Cortex of kidney (tissue), 1 donor: ENCODE data around the gene ZNF516.

Experiments used
- DNase-seq: peaks from one replicate; lab custom pipeline; 2025; lab: John Stamatoyannopoulos, UW

ZNF516 gene

DNA sequence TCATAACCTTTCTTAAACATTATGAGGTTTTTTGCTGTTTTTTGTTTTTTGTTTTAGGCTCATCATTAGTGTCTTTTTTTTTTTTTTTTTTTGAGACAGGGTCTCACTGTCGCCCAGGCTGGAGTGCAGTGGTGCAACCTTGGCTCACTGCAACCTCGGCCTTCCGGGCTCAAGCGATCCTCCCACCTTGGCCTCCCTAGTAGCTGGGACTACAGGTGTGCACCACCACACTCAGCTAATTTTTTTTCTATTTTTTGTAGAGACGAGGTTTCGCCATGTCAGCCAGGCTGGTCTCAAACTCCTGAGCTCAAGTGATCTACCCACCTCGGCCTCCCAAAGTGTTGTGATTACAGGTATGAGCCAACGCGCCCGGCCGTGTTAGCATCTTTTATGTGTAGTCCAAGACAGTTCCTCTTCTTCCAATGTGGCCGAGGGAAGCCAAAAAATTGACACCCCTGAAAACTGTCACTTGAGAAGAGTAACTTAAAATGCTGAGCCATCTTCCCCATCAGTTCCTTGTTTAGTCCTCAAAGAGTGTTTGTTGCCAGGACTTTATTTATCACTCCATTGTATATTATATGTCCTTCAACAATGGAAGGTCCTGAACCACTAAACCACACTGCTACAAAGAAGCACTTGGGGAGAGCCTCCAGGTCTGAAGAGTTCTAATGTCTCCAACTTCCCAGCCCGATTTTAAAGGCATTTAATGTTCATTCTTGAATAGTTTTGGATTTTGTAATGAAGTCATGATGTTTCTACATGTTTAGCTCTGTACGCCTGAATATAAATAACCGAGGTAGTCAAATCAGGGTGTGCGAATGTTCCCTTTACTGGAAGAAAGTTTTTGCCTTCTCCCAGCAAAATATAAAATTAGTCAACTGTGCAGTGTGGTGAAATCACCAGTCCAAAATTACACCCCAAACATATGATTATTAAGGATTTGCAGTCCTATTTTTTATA is 26.4 kb downstream of the ZNF516 start:
- DNase-seq: no peak

DNA sequence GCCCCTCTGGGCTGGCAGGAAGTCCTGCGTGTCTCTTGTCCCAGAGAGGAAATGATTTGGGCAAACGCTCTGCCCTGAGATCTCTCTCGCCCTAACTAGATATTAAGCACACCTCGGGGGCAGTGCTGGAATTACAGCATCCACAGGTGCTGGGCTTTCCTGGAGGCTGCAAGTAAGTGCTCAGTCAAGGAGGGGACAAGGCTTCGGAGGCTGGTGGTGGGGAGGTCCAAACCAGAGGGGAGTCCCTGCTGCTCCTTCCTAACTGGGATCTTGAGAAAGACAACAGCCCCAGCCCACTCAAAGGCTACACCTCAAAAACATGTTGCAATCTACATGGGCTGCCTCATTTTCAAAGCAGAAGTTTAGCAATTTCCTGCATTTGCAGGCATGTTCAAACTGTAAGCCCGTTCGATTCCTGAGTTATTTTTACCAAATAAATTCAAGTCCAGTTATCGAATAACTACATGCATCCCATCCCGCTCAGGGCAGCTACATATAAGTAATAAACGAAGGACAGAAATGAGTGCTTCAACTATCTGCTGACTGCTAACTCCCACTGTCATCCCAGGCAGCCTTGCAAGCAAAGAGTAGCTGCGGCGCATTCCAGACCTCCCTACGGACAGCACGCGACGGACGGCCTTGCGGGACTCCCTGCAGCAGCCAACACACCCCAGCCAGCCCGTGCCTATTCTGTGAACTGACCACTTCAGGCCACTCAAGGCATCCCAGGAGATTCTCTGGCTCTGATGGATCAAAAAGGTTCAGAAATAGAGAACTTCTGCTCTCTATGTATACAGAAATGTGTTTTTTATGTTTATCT is 27.5 kb downstream of the ZNF516 start:
- no peak for DNase-seq

DNA sequence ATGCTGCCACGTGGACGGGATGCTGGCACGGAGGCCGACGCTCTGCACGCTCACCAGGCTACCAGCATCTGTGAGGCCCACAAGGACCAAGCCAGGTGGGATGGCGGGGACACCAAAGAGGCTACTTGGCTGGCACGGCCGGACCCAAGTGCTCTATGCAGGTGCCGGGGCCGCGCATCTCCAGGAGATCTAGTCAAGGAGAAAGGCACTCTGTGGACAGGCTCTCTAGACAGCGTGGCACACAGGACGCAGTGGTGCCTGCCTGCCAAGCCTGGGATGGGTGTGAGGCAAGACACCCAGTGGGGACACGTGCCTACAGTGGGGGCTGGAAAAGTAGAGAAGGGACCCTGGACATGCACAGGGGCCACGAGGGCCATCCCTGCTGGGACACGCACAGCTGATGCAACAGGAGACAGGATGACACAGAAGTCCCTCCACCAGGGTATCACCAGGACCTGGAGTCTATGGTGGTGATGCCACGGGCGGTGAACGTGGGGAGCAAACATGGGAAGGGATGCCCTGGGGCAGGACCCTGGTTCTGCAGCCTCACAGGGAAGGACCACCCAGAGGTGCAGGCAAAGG is 28.5 kb downstream of the ZNF516 start:
- no peak for DNase-seq

DNA sequence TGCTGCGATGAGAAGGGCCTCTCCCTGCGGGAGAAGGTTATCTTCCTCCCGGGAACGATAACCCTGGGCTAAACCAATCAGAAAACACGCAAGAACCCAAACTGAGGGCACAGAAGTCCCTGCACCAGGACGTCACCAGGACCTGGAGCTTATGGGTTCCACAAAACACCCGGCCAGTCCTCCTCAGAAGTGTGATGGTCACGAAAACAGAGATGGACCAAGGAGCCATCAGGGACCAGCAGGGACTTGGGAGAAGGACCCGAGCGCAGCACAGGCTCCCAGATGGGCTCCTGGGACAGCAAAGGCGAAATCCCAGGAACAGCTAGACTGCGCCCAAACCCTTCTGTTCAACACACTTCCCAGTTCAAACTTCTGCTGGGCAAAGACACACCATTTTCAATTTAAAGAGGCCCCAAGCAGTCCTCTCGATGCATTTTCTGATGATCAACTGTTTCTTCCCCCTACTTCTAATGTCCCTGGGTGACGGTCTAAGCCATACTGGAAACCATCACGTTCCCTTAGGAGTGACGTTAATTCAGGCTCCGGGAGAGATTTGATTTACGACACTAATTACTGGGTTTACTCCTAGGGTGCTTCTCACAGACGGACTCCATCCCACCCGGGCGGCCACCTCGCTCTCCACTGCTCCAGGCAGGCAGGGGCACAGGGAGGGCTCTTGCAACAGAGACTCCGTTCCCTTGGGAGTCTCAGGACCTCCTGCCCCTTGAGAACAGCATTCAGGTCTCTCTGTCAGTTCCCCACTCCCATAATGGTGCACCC is 29.2 kb downstream of the ZNF516 start:
- DNase-seq: no peak

DNA sequence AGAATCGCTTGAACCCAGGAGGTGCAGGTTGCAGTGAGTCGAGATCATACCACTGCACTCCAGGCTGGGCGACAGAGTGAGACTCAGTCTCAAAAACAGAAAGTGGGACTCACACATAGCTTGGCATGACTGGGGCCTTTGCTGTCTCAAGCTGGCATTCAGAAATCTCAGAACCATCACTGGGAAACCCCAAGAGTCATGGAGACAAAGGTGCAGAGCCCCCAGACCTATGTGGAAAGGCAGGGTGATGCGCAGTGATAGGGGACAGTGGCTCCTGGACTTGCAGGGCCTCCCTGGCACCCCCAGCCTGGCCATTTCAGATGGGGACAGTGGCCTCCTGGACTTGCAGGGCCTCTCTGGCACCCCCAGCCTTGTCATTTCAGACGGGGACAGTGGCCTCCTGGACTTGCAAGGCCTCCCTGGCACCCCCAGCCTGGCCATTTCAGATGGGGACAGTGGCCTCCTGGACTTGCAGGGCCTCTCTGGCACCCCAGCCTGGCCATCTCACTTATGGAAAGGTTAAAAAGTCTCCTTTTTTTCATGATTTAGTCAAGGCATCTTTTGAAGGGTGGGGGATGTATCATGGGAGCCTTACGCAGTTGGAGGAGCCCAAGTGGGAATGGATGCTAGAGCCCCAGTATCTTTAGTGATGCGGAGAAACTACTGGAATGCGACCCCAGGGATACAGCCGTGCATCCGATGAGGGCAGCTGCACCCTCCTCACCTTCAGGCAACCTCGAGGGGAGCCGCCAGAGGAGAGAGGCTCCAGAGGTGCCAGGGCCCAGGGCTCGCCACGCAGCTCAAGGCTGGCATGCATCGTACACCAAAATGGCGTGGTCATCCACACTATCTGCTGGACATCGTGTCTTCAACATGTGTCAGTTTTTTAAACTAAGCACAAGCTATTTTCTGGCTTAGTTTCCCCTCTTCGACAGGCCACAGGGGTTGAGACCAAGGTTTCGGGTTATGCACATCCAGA is 30.5 kb downstream of the ZNF516 start:
- no peak for DNase-seq

DNA sequence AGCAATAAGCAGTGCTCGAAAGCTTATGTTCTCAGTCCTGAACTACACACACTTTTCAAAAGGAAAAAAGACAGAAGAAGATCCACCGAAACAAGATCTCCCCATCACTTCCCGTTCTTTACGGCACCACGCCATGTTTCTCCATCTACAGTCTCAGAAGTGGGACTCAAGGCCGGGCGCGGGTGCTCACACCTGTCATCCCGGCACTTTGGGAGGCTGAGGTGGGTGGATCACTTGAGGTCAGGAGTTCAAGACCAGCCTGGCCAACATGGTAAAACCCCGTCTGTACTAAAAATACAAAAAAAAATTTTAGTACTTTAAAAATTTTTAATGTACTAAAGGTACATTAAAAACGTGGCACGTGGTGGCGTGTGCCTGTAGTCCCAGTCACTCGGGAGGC is 31.2 kb downstream of the ZNF516 start:
- no peak for DNase-seq

DNA sequence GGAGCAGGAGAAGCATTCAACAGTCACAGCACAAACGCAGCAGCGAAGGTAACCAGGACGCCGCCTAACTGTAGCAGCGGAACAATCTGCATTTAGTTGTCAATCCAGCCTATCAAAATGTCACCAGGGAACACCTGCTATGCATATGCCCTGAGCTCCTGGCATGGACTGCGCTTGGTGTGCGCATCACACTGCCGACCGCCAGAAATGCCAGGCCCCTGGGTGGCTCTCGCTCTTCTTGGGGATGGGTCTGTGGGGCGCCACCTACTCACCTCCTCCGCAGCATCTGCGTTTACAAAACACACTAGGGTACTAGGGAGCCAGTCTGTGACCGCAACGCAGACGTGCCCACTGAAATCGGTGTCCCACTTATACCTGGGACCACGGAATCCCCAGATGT is 31.7 kb downstream of the ZNF516 start:
- no peak for DNase-seq

DNA sequence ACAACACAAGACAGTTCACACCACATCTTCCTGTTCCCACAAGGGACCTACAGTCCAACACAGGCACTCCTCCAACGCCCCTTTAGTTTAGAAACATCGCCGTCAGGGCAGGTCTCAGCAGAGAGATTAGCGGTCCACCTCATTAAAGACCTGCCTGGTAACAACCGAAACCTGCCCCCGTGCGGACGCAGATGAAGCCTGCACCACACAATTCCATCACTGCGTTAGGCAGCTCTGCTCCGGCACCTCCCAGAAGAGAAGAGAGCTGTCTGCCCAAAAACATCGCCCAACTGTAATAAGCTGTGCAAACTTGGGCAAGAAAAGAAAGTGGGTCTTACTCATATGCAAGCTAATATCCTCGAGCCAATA is 32.7 kb downstream of the ZNF516 start:
- no peak for DNase-seq

DNA sequence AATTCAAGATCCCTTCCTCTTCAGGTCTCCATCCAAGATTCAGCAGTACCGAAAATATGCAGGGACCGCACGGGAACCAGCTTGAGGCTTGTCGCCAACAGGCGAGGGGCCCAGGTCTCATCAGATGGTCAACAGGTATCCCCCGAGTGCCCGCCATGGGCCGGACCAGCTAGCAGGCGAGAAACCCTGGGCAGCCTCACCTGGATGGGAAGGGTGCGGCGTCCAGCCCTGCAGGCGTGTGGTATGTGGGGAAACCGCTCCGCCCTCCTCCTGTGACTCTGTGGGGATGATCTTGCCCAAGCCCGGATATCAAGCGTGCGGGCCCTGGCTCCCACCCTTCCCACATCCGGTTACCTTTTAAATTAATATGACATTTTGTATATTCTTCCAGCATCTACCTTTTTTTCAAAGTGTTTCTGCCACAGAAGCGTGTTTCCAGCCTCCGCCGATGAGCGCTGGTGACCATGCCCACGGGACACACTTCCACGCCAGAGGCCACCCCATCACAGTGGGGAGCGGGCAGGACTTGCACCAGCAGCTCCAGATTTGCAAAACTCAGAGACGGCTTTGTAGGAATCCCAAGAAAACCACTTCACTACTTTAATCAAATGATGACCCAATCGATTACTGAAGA is 33.2 kb downstream of the ZNF516 start:
- no peak for DNase-seq

DNA sequence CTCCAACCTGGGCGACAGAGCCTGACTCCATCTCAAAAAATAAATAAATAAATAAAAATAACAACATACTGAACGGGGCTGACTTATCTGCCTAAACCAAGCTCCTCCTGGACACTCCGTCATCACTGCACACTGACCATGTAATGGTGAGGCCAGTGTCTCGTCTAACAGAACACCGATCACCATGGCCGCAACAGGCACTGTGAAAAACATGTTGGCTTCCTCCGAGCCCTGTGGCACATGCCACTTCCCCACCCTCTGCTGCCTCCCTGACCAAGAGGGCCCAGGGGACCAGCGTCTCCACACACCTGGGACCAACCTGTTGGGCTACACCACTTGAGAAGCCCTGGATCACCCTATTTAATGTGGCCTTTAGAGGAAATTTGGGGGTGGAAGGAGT is 33.9 kb downstream of the ZNF516 start:
- DNase-seq: no peak

DNA sequence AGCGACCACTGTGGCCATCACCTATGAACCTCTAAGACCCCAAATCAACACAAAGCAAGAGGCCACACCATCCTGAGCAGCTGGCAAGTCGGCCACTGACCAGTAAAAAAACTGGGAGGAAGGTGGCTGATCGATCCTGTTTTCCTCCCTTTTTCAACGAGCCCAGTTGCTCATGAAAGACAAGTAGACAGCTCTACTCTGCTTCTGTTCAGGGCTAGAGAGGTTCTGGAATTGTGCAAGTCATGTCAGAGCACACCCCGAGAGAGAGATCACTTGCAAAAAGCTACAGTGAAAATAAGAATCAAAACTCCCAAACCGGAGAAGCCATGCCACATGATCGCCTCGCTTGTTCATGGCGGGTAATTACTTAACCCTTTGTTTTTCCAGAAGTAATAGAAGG is 34.6 kb downstream of the ZNF516 start:
- DNase-seq: no peak

DNA sequence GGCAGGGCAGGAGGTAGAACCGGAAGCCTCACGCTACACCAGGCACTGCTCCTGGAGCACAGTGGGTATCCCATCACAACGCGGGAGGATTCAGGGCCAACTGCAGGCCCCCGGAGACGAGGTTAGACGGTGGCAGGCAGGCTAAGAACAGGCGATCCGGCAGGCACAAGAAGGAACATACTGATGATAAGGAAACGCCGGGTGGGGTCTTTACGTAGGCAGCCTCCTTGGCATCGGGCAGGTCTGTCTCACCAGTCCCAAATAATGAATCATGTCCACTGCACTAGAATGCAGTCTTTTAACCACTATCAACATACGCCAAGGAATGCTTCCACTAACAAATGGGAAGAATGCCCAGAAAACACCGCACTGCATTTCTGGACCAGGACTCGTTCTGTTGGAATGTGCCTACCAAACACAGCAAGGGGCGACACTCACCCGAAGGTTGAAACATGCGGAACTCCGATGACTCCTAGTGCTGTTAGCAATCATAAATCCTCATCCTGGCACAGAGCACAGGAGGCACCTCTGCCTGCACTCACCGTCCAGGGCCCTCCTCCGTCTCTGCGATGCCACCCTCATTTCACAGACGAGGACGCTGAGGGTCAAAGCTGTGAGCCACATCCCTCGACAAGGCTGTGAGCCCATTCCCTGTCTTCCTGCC is 35.2 kb downstream of the ZNF516 start:
- no peak for DNase-seq

DNA sequence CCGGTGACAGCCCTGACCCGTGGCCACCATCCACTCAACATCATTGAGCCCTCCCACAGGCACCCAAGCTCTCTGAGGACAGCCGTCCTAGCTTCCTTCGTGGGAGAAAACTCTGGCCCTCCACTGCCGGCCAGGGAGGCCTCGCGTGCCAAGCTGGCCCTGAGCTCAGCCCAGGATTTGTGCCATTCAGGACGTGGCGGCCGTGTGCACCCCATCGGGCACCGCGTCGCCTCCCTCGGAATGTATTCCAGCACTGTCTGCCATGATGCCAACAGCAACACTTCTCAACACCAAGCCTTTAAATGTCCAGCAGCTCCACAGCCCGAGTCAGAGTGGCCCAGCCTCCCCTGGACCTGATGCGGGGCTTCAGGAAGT is 35.7 kb downstream of the ZNF516 start:
- no peak for DNase-seq

DNA sequence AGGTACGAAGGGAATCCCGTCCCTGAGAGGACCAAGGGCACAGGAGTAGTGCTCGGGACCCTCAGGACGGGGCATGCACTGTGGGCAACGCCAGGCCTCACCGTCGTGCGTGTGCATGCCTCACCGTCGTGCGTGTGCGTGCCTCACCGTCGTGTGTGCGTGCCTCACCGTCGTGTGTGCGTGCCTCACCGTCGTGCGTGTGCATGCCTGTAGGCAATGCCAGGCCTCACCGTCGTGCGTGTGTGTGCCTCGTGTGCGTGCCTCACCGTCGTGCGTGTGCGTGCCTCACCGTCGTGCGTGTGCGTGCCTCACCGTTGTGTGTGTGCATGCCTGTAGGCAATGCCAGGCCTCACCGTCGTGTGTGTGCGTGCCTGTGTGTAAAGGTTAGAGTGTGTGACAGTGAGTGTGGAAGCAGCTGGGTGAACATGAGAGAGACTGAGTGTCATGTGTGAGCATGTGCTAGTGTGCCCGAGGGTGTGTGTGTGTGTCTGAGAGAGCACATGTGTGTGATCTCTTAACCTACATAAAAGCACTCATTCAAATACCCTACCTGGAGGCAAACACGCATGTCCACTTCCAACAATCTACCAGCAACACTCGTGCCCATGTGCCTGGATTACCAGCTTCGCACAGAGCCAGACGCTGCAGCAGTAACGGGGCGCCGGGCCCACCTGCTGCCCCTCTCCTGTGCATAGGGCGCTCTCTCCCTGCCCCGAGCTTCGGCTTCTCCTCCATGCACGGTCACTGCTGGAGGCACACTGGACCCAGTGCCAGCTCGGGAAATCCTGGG is 36.3 kb downstream of the ZNF516 start:
- no peak for DNase-seq

DNA sequence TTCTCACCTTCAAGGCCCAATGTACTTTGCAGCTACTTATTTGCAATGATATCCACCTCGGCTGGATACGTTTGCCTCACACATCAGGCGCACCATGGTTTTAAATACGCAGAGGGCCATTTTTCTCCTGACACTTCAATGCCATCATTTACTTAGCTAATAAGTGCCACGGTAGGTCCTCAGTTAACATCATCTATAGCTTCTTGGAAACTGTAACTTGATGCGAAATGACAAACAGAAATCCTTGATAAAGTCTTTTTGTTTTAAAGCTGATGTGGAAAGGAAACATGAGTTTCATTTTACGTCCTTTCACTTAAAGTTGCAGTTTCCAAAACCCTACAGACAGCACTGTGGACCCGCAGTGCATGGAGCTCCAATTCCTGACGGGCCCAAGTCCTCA is 37.1 kb downstream of the ZNF516 start:
- DNase-seq: no peak

DNA sequence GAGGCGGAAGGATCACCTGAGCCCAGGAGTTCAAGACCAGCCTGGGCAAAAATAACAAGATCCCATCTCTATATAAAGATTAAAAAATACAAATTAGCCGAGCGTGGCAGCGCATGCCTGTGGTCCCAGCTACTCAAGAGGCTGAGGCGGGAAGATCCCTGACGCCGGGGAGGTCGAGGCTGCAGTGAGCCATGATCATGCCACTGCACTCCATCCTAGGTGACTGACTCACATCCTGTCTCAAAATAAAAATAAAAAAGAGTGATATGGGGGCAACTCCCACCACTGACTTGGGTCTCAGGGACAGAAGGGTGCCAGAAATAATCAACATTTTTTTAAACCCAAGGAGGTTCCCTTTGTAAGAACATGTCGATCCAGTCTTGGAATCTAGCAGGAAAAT is 37.6 kb downstream of the ZNF516 start:
- no peak for DNase-seq

DNA sequence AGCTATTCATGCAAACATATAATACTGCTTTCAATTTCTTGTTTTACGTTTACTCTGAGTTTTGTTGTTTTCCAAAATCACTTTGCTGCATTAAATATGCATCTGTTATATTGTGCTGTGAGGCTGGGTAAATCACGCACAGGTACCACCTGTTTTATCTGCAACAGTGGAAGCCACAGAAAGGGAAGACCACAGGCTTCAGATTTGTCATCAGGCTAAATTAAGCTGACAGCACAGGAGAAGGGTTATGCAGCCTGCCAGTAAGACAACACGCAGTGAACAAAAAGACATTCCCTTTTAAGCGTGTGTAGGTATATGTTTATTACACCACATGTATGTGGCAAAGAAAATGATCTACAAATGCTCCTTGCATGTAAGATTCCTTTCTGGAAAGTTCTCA is 38.2 kb downstream of the ZNF516 start:
- no peak for DNase-seq

DNA sequence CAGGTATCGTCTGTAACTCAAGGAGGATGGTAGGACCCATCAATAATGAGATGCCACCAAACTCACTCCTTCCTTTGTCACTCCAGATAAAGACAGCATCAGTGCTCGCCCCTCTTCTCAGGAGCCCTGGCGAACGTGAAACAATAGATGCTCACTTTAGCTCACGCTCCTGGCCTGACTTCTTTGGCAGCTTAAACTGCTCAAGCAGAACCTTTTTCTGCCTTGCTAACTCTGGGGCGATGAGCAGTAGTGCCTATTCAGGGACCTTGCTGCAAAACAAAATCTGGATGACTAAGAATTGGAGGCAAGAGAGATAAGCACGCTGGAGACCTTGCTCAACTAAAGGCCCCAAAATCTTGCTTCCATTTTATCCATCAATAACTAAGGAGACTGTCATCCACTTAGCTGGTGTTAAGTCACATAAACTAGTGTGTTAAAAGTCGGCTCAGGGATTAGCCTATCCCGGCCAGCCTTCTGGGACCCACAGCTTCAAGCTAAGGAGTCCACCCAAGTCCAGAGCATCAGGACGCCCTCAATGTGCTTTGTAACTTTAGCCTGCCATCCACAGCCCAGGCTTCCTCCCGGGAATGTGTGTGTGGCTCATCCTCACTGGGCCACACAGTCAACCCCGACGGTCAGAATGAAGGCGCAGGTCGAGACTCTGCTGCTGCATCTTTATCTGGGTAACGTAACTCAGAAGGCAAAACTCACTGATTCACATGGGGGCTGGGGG is 38.9 kb downstream of the ZNF516 start:
- DNase-seq: no peak
